Osteoblast (primary cell): ENCODE measurements around the gene CDKAL1. TPM values are rescaled to one million over a fixed set of nuclear protein-coding genes. Genes with fewer than 3 reads are reported as not detected.

Source experiments
- DNase-seq: peaks from one replicate; pipeline ENCODE4 v3.0.0; 2011; ENCODE audit warnings: low spot score, mixed read lengths; ENCODE audit not compliant: insufficient read length; ENCODE audit errors: missing footprints
- H2AFZ ChIP-seq: 2 replicates; pipeline ENCODE4 v1.6.0; 2011; ENCODE audit warnings: mild to moderate bottlenecking, low read length
- H3K27ac ChIP-seq: 2 replicates; pipeline ENCODE4 v1.5.1; 2011; ENCODE audit warnings: mild to moderate bottlenecking, low read depth, low read length, moderate library complexity
- H3K27me3 ChIP-seq: 2 replicates; pipeline ENCODE4 v1.6.0; 2012; ENCODE audit warnings: mild to moderate bottlenecking, control low read depth, inconsistent platforms, low read length, moderate library complexity; ENCODE audit not compliant: insufficient read depth
- H3K36me3 ChIP-seq: 2 replicates; pipeline ENCODE4 v1.5.1; 2011; ENCODE audit warnings: mild to moderate bottlenecking, low read length, control low read depth, moderate library complexity; ENCODE audit not compliant: insufficient read depth
- H3K4me1 ChIP-seq: 2 replicates; pipeline ENCODE4 v1.5.1; 2011; ENCODE audit warnings: mild to moderate bottlenecking, low read length, control low read depth, moderate library complexity; ENCODE audit not compliant: insufficient read depth
- H3K4me2 ChIP-seq: 2 replicates; pipeline ENCODE4 v1.6.0; 2011; ENCODE audit warnings: mild to moderate bottlenecking, low read length; ENCODE audit not compliant: insufficient read depth
- H3K4me3 ChIP-seq: fragments of 200-600 bp; sonication (generic); 3 replicates; pipeline ENCODE4 v1.5.1; 2012; ENCODE audit warnings: mild to moderate bottlenecking, low read length, inconsistent platforms; ENCODE audit not compliant: insufficient read depth
- H3K79me2 ChIP-seq: 2 replicates; pipeline ENCODE4 v1.6.0; 2012; ENCODE audit warnings: mild to moderate bottlenecking, low read length, control low read depth, inconsistent platforms; ENCODE audit not compliant: insufficient read depth
- H3K9me3 ChIP-seq: 2 replicates; pipeline ENCODE4 v1.5.1; 2011; ENCODE audit warnings: low read depth, low read length, control low read depth
- H4K20me1 ChIP-seq: 2 replicates; pipeline ENCODE4 v1.6.0; 2012; ENCODE audit warnings: mild to moderate bottlenecking, low read length, control low read depth; ENCODE audit not compliant: insufficient read depth
- total RNA-seq: library from RNA; depleted of rRNA; stranded (reverse); fragments of >200 nt; gene quantifications from 2 replicates; pipeline ENCODE4 v1.2.3, GENCODE V29; 2012
- TF ChIP-seq, protein P1 (sequence below): IDR thresholded peaks from 2 replicates; pipeline ENCODE4 v1.5.1; 2011; ENCODE audit warnings: mild to moderate bottlenecking, low read depth, low read length, moderate library complexity; ENCODE audit errors: extremely low read depth

CDKAL1 gene
- total RNA-seq, 1 donor, result 18.5 TPM

DNA sequence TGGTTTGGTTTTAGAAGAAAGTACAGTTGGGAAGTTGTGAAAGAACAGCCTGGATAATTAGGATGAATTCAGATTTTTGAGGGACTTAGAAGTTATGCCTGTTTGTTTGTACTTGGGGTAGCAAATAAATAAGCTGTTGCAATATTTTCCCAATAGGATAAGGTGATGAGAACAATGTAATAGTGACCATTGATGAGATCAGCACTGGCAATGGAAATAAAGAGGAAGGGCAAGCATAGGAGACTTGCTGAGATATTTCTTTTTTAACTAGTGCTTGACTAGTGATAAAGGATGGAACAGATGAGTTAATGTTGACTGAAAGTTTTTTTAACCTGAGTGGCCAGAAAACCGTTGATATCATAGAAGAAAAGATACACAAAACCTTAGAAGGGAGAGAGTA is 498.8 kb downstream of the CDKAL1 start:
- H3K4me3 ChIP-seq, result peak overlapping the region; percentile 48
- H2AFZ ChIP-seq, result peak overlapping the region; percentile 68
- no peaks in the 10 kb centered on the region for H4K20me1 ChIP-seq
- DNase-seq, result no peak
- TF ChIP-seq, protein P1, sequence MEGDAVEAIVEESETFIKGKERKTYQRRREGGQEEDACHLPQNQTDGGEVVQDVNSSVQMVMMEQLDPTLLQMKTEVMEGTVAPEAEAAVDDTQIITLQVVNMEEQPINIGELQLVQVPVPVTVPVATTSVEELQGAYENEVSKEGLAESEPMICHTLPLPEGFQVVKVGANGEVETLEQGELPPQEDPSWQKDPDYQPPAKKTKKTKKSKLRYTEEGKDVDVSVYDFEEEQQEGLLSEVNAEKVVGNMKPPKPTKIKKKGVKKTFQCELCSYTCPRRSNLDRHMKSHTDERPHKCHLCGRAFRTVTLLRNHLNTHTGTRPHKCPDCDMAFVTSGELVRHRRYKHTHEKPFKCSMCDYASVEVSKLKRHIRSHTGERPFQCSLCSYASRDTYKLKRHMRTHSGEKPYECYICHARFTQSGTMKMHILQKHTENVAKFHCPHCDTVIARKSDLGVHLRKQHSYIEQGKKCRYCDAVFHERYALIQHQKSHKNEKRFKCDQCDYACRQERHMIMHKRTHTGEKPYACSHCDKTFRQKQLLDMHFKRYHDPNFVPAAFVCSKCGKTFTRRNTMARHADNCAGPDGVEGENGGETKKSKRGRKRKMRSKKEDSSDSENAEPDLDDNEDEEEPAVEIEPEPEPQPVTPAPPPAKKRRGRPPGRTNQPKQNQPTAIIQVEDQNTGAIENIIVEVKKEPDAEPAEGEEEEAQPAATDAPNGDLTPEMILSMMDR, result no peak
- peak overlapping the region; percentile 82 for H3K4me2 ChIP-seq
- H3K4me1 ChIP-seq, result peaks cover 20% of the 10 kb centered on the region
- H3K36me3 ChIP-seq, result no peaks in the 10 kb centered on the region
- H3K79me2 ChIP-seq, result no peaks in the 10 kb centered on the region
- H3K9me3 ChIP-seq, result no peaks in the 10 kb centered on the region
- no peaks in the 10 kb centered on the region for H3K27me3 ChIP-seq
- H3K27ac ChIP-seq, result peak overlapping the region; percentile 80

DNA sequence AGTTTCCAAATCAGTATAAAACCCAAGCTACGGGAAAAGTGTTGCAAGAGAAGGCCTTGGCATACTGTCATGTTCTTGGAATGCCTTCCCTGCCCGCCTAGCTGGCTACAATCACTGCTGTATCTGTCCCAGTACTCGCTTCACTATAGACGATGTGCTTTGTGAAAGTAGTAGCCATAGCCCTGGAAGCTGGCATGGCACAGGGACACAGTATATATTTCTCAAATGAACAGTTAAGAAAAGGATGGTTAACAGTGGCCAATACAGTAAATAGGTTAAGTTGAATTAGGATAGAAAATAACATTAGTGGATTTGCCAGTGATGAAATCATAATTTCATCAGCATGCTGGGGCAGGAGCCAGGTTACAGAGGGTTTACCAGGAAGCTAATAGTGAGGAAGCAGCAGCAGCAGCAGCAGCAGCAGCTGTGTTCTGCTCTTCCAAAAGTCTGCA is 499.3 kb downstream of the CDKAL1 start:
- Histone ChIP-seq H3K79me2 (no peaks in the 10 kb centered on the region), H3K9me3 (no peaks in the 10 kb centered on the region), H2AFZ (peak overlapping the region; percentile 68), H3K4me1 (peaks cover 20% of the 10 kb centered on the region), H3K4me3 (peak overlapping the region; percentile 48), H3K36me3 (no peaks in the 10 kb centered on the region), H4K20me1 (no peaks in the 10 kb centered on the region), H3K4me2 (peak overlapping the region; percentile 82), H3K27ac (peak overlapping the region; percentile 80), H3K27me3 (no peaks in the 10 kb centered on the region)
- peak; percentile 58 for DNase-seq
- TF ChIP-seq, protein P1, result no peak

GRCh38 chr6:21034345-21034744 is 500.1 kb downstream of the CDKAL1 start:
- no peak overlapping the region for H3K4me3 ChIP-seq
- no peaks in the 10 kb centered on the region for H3K36me3 ChIP-seq

DNA sequence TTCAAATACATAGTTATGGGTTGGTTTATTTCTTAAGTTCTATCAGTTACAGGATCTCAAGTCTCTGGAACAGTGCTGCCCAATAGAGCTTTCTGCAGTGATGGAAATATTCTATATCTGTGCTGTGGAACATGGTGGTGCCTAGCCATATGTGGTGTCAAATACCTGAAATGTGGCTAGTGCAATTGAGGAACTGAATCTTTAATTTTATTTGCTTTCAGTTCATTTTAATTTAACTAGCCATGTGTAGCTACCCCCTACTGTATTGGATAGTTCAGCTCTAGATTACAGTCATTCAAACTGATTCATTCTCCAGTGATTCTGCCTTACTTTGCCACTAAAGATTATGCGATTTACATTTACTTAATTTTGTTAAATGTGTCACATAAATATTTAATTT is 503.2 kb downstream of the CDKAL1 start:
- DNase-seq, result no peak
- Histone ChIP-seq H3K4me3 (no peak overlapping the region), H3K9me3 (no peaks in the 10 kb centered on the region), H3K4me1 (peaks cover 20% of the 10 kb centered on the region), H2AFZ (no peak overlapping the region), H3K4me2 (no peak overlapping the region), H3K27me3 (no peaks in the 10 kb centered on the region), H3K79me2 (no peaks in the 10 kb centered on the region), H3K27ac (no peak overlapping the region), H3K36me3 (no peaks in the 10 kb centered on the region), H4K20me1 (no peaks in the 10 kb centered on the region)
- TF ChIP-seq, protein P1, result no peak

More at GRCh38 chr6:21034345-21034744, 500.1 kb downstream of the CDKAL1 start:
- Histone ChIP-seq H4K20me1 (no peaks in the 10 kb centered on the region), H3K79me2 (no peaks in the 10 kb centered on the region), H3K27me3 (no peaks in the 10 kb centered on the region), H3K27ac (peak overlapping the region; percentile 80), H3K4me2 (no peak overlapping the region), H2AFZ (no peak overlapping the region), H3K9me3 (no peaks in the 10 kb centered on the region), H3K4me1 (peaks cover 20% of the 10 kb centered on the region)
- DNase-seq, result no peak
- TF ChIP-seq, protein P1, result no peak
